HG03135 (cell line): ENCODE results near the gene TNFRSF1B.

Source experiments
- ATAC-seq: cut with Tn5 transposase; IDR thresholded peaks from one replicate; pipeline ENCODE4 v1.9.1; 2021; ENCODE audit warnings: mild to moderate bottlenecking, moderate library complexity; ENCODE audit not compliant: unreplicated experiment

TNFRSF1B gene

DNA sequence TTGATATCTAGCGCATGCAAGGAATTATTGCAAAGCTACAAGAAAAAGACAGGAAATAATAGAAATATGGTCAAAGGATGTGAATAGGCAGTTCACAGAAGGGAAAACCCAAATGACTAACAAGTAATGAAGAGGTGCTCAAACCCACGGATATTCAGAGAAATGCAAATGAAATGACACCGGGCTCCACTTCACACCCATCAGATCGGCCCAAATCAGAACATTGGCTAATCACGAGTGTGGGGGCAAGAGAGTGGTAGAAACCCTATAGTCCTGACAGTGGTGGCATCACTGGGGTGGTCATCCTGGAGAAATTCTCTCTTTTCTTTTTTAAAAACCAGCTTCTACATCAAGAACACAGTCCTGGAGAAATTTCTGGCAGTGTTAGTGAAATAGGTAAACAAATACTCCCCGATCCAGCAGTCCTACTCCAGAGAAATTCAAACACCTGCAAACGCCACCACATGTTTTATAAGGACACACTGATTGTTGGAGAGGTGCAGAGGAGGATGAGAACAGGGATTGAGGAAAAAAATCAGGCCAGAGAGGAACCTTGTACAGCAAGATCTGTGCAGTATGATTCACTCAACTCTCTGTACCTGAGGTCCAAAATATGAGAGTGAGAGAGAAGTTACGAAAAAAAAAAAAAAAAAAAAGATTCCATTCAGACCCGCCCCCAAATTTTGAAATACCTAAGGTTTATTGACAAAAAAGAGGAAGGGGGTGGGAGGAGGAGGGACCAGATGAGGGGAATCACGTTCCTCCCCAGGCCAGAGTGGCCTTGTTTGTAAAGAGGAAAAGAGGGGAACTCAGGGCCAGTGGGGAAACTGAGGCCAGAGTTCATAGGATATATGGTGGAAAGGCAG lies 9.2 kb upstream of the TNFRSF1B start:
- ATAC-seq = no peak

GRCh38 chr1:12158357-12159092 lies 8.3 kb upstream of the TNFRSF1B start:
- ATAC-seq = no peak

GRCh38 chr1:12159816-12160215 lies 7.0 kb upstream of the TNFRSF1B start:
- ATAC-seq = no peak

- peak; percentile 4 for ATAC-seq
Observed at GRCh38 chr1:12161324-12161661, 5.5 kb upstream of the TNFRSF1B start.

- ATAC-seq = peak; percentile 67
Observed at GRCh38 chr1:12161662-12162458, 4.9 kb upstream of the TNFRSF1B start.

- no peak for ATAC-seq
Observed at GRCh38 chr1:12162459-12163137, 4.2 kb upstream of the TNFRSF1B start.

DNA sequence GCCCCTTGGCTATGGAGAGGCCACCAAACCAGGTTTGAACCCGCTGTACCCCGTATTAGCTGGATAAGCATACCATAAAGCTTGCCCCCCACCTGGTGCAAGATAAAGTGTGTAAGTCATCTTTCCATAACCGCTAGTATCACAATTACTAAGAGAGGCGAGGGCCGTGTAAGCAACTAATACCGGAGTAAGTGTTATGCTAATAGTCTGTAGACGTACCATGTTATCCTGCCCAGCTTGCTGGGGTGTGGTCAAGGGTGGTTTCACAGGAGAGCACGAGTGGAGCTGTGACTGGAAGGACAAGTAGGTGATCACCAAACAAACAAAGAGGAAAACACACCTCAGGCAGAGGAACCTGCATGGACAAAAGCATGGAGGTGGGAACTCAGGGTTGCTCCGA lies 3.6 kb upstream of the TNFRSF1B start:
- no peak for ATAC-seq

GRCh38 chr1:12164210-12164609 lies 2.6 kb upstream of the TNFRSF1B start:
- no peak for ATAC-seq

DNA sequence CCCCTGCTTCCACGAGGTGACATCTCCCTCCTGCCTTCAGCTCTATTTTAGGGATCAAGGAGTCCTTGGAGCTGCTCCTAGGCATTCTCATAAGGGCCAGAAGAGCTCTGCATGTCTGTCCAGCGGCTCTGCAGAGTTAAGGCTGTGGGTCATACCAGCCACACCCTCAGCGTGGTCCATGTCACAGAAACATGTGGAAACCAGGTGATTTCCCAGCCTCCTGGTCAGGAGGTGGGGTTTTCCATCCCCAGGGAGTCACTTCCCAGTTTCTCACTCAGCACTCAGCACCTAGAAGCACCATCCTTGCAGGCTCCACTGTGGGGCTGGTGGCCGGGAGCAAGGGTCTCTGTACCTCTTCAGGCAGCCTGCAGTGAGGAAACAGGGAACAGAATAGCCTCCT lies 1.4 kb upstream of the TNFRSF1B start:
- ATAC-seq = no peak

GRCh38 chr1:12167493-12168429 lies 970 bp downstream of the TNFRSF1B start:
- no peak for ATAC-seq

GRCh38 chr1:12168451-12169160 lies 1.8 kb downstream of the TNFRSF1B start:
- no peak for ATAC-seq

GRCh38 chr1:12169442-12170135 lies 2.8 kb downstream of the TNFRSF1B start:
- ATAC-seq = no peak

DNA sequence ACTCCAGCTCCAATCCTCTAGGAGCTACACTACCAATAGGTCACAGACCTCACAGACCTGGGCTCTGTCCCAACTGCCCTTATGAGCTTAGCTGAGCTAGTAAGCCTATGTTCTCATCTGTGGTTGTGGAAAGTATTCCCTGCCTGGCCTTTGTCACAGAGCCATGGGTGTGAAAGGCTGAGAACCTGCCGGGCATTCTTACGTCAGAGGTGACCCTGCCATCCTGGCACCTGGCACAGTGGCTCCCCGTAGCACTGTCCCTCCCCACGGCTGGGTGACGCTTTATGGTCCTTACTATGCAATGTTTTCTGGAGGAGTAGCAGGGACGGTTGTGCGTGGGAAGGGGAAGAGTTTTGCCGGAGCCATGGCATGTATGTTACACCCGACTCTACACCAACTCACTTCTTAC lies 3.5 kb downstream of the TNFRSF1B start:
- no peak for ATAC-seq

GRCh38 chr1:12171206-12172041 lies 4.6 kb downstream of the TNFRSF1B start:
- ATAC-seq = no peak

DNA sequence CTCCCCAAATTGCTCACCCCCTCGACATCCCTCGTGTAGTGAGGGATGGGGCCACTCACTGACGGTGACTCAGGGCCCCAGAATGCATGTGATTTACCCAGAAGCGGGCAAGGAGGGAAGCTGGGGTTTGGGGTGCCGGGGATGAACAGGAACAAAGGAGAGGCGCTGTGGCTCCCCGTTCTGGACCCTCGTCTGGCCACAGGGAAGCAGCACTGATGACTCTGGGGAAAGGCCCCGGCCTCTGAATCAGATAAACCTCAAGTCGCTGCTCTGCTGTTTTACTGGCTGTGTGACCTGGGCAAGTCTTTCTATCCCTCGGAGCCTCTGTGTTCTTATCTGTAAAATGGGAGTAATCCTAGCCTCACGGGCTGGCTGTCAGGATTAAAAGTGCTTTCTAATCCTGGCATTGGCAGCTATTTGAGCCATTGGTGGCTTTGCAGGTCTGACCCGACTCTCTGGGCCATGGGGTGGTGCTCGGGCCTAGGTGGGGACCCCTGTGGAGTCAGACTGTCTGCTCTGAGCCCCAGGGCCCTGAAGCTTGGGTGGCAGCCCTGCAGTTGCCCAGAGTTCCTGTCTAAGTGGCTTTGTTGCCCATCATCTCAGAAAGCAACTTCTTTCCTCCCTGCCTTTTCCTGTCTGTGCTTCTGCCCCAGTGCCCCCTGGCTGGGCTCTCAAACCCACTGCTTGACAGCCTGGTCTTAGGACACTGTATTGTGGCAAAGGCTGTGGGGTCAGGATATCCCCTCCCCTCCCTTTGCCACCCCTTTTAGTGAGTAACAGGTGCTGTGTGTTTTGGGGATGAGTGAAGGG lies 5.5 kb downstream of the TNFRSF1B start:
- ATAC-seq = no peak

DNA sequence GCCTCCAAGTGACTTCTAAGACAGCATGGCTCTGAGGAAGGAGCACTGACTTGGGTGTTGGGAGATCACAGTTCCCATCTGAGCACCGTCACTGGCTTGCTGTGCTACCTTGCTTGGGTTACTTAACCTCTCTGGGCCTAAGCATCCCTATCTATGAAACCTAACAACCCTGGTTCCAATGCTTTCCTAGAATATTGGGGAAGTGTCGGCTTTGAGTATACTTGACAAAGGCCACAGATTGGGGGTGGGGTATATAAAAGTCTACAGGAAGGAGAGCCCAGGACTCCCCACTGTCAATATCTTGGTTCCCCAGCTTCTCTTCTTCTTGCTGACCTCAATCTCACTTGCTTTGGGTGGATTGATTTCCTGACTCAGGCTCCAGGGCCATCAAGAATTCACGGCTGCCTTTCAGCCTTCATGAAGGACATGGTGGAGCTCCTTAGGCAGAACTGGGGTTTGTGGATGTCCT lies 6.3 kb downstream of the TNFRSF1B start:
- no peak for ATAC-seq

DNA sequence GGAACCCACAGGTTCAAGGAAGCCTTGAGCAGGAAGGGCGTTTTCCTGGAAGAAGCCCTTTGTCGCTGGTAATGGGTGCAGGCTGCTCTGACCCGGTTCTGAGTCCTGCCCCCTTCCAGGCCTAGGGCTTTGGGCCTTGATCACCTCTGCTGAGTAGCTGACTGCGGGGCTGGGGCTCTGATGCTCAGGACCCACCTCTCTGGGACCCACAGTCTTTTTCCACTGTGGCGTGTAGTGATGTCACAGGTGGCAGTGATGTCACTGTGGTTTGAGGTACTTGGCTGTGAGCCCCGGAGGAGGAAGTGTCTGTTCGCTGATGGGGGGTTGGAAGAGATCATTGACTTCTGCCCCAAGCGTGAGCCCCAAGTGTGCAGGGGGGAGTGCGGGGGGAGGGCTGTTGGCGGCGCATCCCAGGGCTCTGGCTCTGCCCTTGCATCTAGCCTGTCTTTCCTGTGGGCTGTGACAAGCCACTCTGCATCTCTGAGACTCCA lies 6.9 kb downstream of the TNFRSF1B start:
- ATAC-seq = no peak
